GM18505 (cell line): ENCODE results near the gene ASCL5.

Source experiments
- ATAC-seq: cut with Tn5 transposase; IDR thresholded peaks from one replicate; pipeline ENCODE4 v1.9.1; 2021; ENCODE audit not compliant: unreplicated experiment
- POLR2A ChIP-seq: IDR thresholded peaks from 4 replicates; pipeline ENCODE4 v1.6.1; 2011; ENCODE audit warnings: borderline replicate concordance; ENCODE audit not compliant: insufficient read depth, insufficient read length; ENCODE audit errors: extremely low read depth

The ASCL5 gene

DNA sequence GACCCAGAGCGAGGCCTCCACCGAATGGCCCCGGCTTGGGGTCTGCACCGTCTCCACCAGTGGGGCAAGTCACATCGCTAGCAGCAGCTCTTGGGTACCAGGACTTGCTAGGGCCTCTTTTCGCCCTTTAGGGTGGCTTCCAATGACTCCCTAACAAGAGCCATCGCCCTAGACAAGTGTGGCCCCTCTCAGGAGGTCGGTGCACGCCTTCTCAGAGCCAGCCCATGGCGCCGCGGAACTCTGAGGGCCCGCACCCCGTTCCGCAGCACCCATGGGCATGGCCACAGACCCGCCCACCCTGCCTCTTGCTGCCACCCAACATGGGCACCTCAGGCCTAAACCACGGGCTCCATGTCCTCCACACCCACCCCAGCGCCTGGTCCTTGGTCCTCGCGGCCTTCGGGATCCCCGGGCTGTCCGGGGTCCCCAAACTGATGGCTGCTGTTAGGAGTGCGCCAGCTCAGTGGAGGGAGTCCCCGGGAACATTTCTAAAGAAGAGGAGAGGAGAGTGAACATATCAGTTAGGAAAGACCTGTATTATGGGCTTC lies 11.5 kb downstream of the ASCL5 start:
- ATAC-seq, result no peak
- TF ChIP-seq POLR2A, result no peak

DNA sequence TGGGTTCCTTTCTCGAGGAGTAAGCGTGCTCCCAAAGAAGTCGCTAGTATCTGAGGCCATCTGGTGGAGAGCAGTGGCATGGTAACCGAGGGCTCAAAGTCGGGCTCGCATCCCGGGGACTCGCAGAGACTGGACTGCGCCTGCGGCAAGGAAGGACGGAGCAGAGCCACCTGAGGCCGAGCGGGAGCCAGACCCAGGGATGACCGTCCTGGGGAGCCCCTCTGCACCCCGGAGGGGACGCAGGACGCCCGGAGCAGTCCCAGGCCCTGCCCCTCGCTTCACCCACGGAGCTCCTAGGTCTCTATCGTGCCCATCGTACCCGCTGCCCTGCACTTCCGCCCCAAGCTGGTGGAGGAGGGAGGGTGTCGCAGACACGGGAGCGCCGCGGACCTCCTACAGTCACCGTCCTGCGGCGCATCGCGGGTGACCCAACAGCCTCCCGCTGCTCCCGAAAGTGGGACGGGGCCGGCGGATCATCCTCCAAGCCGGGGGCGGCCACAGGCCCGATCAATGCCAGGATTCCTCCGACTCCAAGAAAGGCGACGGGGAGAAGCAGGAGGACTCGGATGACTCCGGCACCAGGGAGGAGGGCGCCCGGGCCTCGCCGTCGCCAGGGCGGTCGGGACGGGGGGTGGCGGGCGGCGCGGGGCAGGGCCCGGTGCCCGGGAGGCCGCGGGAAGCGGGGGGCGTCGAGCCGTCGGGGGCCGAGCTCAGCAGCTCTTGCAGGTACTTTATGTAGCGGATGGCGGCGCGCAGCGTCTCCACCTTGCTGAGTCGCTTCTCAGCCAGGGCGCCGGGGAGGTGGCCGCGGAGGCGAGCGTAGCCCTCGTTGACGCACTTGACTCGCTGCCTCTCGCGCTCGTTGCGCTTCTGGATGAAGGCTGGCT lies 12.5 kb downstream of the ASCL5 start:
- peak; percentile 80 for ATAC-seq

DNA sequence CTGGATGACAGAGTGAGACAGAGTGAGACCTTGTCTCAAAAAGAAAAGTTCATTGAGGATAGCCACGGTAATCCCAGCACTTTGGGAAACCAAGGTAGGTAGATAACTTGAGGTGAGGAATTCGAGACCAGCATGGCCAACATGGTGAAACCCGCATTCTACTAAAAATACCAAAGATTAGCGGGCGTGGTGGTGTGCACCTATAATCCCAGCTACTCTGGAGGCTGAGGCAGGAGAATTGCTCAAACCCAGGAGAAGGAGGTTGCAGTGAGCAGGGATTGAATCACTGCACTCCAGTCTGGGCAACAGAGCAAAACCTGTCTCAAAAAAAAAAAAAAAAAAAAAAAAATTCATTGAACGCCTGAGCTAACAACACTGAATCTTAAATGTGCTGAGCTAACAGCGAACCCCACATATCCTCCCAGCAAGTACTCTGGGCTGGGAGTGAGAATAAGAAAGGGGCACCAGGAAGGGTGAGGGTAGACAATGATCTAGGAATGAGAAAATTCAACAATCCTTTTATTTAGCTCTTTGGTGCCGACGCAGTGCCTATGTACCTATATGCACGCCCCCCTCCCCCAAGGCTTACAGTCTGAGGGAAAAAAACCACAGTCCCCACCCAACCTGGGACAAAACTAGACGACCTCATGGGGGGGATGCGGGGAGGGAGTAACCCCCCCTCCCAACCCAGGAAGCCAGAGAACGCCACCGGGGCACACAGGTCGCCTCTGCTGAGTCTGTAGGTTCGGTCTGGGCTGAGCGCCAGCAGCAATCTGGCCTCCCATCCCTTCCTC lies 13.3 kb downstream of the ASCL5 start:
- TF ChIP-seq POLR2A, result no peak
- no peak for ATAC-seq

More for the DNA sequence above, 12.5 kb downstream of the ASCL5 start:
- no peak for TF ChIP-seq POLR2A

DNA sequence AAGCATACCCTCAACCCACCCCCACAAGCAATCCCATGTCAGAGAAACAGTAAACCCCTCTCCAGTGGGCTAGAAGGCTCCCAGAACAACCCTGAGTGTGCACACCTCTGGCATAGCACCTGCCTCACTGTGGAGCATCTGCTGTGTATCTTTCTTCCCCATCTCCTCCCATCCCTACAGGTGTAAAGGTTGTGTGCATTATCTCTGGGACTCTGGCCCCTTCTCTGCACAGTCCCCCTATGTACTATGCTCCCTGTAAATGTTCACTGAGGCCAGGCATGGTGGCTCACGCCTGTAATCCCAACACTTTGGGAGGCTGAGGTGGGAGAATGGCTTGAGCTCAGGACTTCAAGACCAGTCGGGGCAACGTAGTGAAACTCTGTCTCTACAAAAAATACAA lies 14.1 kb downstream of the ASCL5 start:
- TF ChIP-seq POLR2A, result no peak

DNA sequence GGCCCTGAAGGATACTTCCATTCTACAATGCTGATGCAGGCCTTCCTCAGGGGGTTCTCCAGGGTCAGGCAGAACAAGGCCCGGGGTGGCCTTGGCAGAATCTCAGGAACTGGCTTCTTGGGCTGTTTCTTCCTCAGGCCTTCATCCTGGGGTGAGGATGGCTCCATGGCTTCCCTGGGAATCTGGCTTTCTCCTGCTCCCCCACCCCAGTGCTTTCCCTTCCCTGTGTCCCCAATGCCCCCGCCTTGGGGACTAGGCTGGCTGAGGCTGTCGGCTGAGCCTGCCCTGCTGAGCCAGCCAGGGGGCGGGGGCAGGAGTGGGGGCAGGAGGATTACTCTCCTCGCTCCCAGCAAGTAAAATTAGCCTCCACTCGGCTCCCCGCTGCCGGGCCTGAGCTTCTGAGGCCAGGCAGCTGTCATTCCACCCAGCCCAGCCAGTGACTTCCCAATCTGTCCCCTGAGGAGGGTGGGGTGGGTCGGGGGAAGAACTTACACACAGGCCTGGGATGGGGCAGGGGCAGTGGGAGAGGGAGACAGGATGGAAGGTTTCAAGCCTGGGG lies 14.7 kb downstream of the ASCL5 start, which contains the start of gene CACNA1S:
Gene CACNA1S, minus strand, starts transcription at position 254 of the 559 bp plus-strand sequence. Its CDS starts 87 bp downstream, at position 167.
- TF ChIP-seq POLR2A, result no peak
- ATAC-seq, result no peak

More for the DNA sequence above, 14.1 kb downstream of the ASCL5 start:
- ATAC-seq, result no peak

DNA sequence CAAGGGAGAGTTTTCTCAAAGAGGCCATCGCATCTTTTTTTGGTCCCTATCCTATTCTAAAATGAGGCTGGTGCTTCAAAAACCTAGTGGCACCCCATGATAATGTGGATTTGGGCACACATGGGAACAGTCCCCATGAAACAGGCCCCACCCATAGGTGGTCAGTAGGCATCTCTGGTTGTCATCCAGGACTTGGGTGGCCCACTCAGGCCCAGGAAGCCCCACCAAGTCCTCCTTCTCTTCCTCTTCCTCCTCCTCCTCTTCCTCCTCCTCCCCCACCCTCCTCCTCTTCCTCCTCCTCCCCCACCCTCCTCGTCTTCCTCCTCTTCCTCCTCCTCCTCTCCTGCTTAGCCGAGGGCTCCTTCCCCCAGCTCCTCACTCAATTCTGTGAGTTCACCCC lies 15.3 kb downstream of the ASCL5 start:
- no peak for ATAC-seq

DNA sequence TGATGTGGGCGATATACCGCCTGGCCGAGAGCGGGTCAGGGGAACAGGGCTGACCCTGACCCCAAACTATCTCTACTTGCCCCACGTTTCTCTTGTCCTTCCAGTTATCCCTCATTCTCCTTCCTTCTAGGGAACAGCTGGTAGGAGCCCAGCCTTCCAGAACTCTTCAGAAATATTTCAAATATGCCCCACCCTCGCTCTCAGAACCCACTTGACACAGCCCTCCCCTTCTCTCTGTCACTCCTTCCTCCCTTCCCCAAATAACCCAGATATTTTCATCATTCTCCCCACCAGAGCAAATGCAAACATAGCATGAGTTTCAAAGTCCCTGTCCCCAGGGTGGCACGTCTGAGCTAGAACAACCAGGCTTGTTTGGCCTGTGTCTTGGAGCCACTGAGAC lies 15.8 kb downstream of the ASCL5 start:
- no peak for ATAC-seq
- TF ChIP-seq POLR2A, result no peak

More for the DNA sequence above, 15.3 kb downstream of the ASCL5 start:
- no peak for TF ChIP-seq POLR2A

DNA sequence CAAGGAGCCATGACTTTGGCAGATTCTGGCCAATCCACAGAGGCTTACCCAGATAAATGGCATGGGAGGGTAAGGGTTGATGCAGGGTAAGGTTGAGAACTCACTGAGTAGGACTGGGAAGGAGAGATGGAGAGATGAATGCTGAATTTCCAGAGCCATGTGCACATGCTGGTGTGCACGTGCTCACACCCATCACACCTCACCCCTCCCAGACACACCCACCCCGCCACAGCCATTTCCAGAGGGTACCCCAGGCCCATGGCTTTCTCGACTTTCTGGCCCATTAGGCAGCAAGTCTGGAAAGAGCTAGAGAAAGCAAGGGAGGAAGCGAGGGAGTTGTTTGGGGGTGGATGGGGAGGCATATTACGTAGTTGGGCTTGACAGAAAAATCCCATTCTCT lies 16.4 kb downstream of the ASCL5 start:
- no peak for TF ChIP-seq POLR2A
- ATAC-seq, result no peak

DNA sequence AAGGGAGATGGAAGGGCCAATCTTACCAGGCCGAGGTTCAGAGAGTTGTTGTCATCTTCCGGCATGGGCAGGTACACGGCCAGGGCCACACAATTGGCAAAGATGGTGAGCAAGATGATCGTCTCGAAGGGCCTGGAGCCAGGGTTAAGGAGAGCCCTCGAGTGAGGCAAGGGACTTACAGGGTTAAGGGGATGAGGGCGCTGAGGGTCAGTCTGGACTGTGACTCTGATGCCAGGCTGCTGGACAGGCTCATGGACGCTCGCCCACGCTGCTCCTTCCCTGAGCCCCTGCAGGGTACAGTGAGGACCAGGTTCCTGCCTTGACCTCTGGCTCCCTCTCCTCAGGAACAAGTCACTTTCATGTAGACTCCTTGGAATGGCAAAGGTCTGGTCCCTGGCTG lies 16.8 kb downstream of the ASCL5 start:
- no peak for TF ChIP-seq POLR2A
- no peak for ATAC-seq

DNA sequence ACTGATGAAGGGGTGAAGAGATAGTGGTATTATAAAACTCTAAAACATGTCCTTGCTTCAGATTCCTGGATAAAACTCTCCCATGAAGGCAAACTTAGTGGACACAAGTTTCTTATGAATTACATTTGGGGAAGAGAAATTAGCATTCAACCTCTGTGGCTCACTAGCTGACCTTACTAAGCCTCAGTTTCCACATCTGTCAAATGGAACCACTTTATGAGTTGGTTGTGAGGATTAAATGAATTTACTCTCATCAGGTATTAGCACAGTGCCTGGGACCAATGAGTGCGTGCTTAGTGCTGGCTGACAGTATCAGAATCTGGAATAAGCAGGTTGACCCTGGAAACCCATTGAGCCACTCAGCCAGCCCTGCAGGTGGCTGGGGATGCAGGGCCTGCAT lies 17.3 kb downstream of the ASCL5 start:
- ATAC-seq, result no peak
- TF ChIP-seq POLR2A, result no peak

DNA sequence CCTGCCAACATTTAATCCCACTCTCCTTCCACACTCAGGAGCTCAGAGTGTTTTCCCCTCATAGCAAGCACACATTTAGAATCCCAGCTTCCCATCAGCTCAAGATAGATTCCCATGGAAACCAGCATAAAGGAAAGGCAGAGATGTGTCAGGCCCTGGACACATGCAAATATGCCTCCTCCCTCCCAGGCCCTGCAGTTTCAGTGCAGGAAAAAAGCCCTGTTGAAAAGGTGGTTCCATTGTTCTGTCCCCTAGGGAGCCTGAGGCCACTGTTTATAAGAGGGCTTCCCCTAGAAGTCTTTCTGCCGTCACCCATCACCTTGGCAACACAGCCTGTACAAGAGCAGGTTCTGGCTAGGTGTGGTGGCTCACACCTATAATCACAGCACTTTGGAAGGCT lies 18.4 kb downstream of the ASCL5 start:
- ATAC-seq, result no peak
- no peak for TF ChIP-seq POLR2A

DNA sequence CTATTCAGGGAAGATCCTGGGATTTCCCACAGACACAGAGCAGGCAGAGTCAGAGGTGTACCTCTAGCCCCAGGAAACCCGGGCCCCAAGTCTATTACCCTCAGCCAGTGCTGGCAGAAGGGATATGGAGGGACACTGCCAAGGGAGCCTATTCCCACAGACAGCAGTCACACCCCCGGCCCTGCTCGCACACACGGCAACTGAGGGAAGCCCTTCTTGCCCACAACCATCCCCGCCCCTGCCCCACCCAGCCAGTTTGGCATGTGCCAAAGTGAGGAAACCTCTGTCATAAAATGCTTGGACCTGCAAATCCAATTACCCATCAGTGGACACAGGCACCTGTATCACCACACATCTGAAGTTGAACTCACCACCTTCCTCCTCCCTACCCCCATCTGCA lies 21.3 kb downstream of the ASCL5 start:
- no peak for ATAC-seq
- TF ChIP-seq POLR2A, result no peak

DNA sequence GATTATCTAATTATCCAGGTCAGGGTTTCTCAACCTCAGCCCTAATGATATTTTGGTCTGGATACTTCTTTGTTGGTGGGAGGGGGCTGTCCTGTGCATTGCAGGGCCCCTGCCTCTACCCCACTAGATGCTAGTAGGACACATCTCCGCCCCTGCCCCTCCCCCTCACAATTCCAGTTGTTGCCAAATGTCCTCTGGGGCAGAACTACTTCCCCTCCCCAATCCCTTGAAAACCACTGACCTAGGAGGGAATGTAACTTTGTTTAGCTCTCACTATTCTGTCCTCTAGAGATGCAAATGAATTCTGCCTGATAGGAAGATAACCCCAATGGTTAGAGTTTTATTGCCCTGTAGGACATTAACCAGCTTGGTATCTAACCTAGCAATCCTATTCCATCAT lies 22.8 kb downstream of the ASCL5 start:
- TF ChIP-seq POLR2A, result no peak
- no peak for ATAC-seq
